ENCODE data around the gene PLCB4.

Gene PLCB4

GRCh38 chr20:9180481-9181257 lies 111.8 kb downstream of the PLCB4 start:
- no peak for DNase-seq

GRCh38 chr20:9185511-9185910 lies 116.6 kb downstream of the PLCB4 start:
- DNase-seq, result no peak

- DNase-seq, result no peak
Measured at GRCh38 chr20:9186396-9186795, 117.5 kb downstream of the PLCB4 start.

- no peak for DNase-seq
Measured at GRCh38 chr20:9195031-9195430, 126.1 kb downstream of the PLCB4 start.

- DNase-seq, result no peak
Measured at GRCh38 chr20:9196110-9196509, 127.2 kb downstream of the PLCB4 start.

- no peak for DNase-seq
Measured at GRCh38 chr20:9198460-9198859, 129.6 kb downstream of the PLCB4 start.

- no peak for DNase-seq
Measured at GRCh38 chr20:9200196-9200595, 131.3 kb downstream of the PLCB4 start.

GRCh38 chr20:9200620-9201019 lies 131.7 kb downstream of the PLCB4 start:
- DNase-seq, result no peak

- no peak for DNase-seq
Measured at GRCh38 chr20:9202420-9203080, 133.7 kb downstream of the PLCB4 start.

- DNase-seq, result no peak
Measured at GRCh38 chr20:9203081-9203447, 134.2 kb downstream of the PLCB4 start.

GRCh38 chr20:9204979-9205378 lies 136.1 kb downstream of the PLCB4 start:
- DNase-seq, result no peak

- no peak for DNase-seq
Measured at GRCh38 chr20:9206486-9206885, 137.6 kb downstream of the PLCB4 start.

GRCh38 chr20:9207253-9207652 lies 138.4 kb downstream of the PLCB4 start:
- DNase-seq, result no peak

GRCh38 chr20:9210356-9210755 lies 141.5 kb downstream of the PLCB4 start:
- DNase-seq, result no peak

- DNase-seq, result no peak
Measured at GRCh38 chr20:9211016-9211760, 142.3 kb downstream of the PLCB4 start.

- no peak for DNase-seq
Measured at GRCh38 chr20:9212735-9213134, 143.8 kb downstream of the PLCB4 start.

GRCh38 chr20:9214685-9215084 lies 145.8 kb downstream of the PLCB4 start:
- no peak for DNase-seq

GRCh38 chr20:9215539-9215938 lies 146.7 kb downstream of the PLCB4 start:
- DNase-seq, result no peak

GRCh38 chr20:9218531-9218961 lies 149.7 kb downstream of the PLCB4 start:
- DNase-seq, result no peak

GRCh38 chr20:9220874-9221547 lies 152.1 kb downstream of the PLCB4 start:
- DNase-seq, result no peak

GRCh38 chr20:9223296-9223695 lies 154.4 kb downstream of the PLCB4 start:
- DNase-seq, result no peak

GRCh38 chr20:9225879-9226278 lies 157.0 kb downstream of the PLCB4 start:
- no peak for DNase-seq

GRCh38 chr20:9227896-9228615 lies 159.2 kb downstream of the PLCB4 start:
- no peak for DNase-seq
